NOMO-1 (cell line): Measurements from ENCODE around the gene RIC1.
"Not testable (repeated sequence)": the region's sequence is repeated elsewhere in the genome, so short reads cannot be mapped to it uniquely, and the experiment has no call there.

Experiments used
- DNase-seq, 2 experiments: peaks; one replicate each; lab custom pipeline; 2025; ENCODE audit not compliant: unreplicated experiment in 2 of 2; lab: John Stamatoyannopoulos, UW

RIC1 gene

GRCh38 chr9:5667391-5667790, 38.5 kb downstream of the RIC1 start:
- no peak for DNase-seq

GRCh38 chr9:5670079-5670478, 41.2 kb downstream of the RIC1 start:
- no peak for DNase-seq

GRCh38 chr9:5671711-5672353, 42.9 kb downstream of the RIC1 start:
- no peak for DNase-seq

GRCh38 chr9:5675046-5675445, 46.1 kb downstream of the RIC1 start:
- not testable (repeated sequence) for DNase-seq

GRCh38 chr9:5683591-5683990, 54.7 kb downstream of the RIC1 start:
- not testable (repeated sequence) for DNase-seq

GRCh38 chr9:5684101-5684500, 55.2 kb downstream of the RIC1 start:
- no peak for DNase-seq

- no peak for DNase-seq
Measured at GRCh38 chr9:5688109-5688508, 59.2 kb downstream of the RIC1 start.

- no peak for DNase-seq
Measured at GRCh38 chr9:5690278-5690677, 61.4 kb downstream of the RIC1 start.

- DNase-seq, result no peak
Measured at GRCh38 chr9:5695860-5696259, 67.0 kb downstream of the RIC1 start.

GRCh38 chr9:5696884-5697283, 68.0 kb downstream of the RIC1 start:
- no peak for DNase-seq

- no peak for DNase-seq
Measured at GRCh38 chr9:5698004-5698403, 69.1 kb downstream of the RIC1 start.

GRCh38 chr9:5698810-5699556, 70.1 kb downstream of the RIC1 start:
- no peak for DNase-seq

- no peak for DNase-seq
Measured at GRCh38 chr9:5708414-5708813, 79.5 kb downstream of the RIC1 start.

GRCh38 chr9:5712651-5713390, 83.9 kb downstream of the RIC1 start:
- no peak for DNase-seq

- DNase-seq, result no peak
Measured at GRCh38 chr9:5714501-5715401, 85.8 kb downstream of the RIC1 start.

- DNase-seq, result no peak
Measured at GRCh38 chr9:5715548-5716127, 86.7 kb downstream of the RIC1 start.

- DNase-seq, result not testable (repeated sequence)
Measured at GRCh38 chr9:5717434-5717833, 88.5 kb downstream of the RIC1 start.

GRCh38 chr9:5718296-5719032, 89.6 kb downstream of the RIC1 start:
- DNase-seq, result no peak

GRCh38 chr9:5719100-5719926, 90.4 kb downstream of the RIC1 start:
- DNase-seq, result no peak
